Esophagus squamous epithelium (tissue), 4 donors: ENCODE measurements around the gene ACER3.

Experiments used
- POLR2A ChIP-seq, 4 donors: fragments of 450-650 bp; IDR thresholded peaks; one replicate each; pipeline ENCODE4 v1.6.1; 2017; ENCODE audit warnings: antibody characterized with exemption in 4 of 4, mild to moderate bottlenecking in 4 of 4, moderate library complexity in 3 of 4
- TF ChIP-seq, protein P1 (sequence below), 6 experiments: fragments of 450-650 bp in 4 of 6; fragments of 200-600 bp in 2 of 6; sonication (generic) in 2 of 6; IDR thresholded peaks; one replicate each; pipeline ENCODE4 v1.5.1; 2016 to 2019; ENCODE audit warnings: antibody characterized with exemption in 6 of 6, mild to moderate bottlenecking in 4 of 6, moderate library complexity in 4 of 6

GRCh38 chr11:76856571-76856970 is 4.1 kb upstream of the ACER3 start:
- TF ChIP-seq, protein P1, sequence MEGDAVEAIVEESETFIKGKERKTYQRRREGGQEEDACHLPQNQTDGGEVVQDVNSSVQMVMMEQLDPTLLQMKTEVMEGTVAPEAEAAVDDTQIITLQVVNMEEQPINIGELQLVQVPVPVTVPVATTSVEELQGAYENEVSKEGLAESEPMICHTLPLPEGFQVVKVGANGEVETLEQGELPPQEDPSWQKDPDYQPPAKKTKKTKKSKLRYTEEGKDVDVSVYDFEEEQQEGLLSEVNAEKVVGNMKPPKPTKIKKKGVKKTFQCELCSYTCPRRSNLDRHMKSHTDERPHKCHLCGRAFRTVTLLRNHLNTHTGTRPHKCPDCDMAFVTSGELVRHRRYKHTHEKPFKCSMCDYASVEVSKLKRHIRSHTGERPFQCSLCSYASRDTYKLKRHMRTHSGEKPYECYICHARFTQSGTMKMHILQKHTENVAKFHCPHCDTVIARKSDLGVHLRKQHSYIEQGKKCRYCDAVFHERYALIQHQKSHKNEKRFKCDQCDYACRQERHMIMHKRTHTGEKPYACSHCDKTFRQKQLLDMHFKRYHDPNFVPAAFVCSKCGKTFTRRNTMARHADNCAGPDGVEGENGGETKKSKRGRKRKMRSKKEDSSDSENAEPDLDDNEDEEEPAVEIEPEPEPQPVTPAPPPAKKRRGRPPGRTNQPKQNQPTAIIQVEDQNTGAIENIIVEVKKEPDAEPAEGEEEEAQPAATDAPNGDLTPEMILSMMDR (IDR thresholded peaks at IDR 0.05) = no peak
- TF ChIP-seq POLR2A (IDR thresholded peaks at IDR 0.05) = no peak
